GM21515 (cell line): ENCODE results near the gene RPS6KA4.
"Not testable (repeated sequence)": the region's sequence is repeated elsewhere in the genome, so short reads cannot be mapped to it uniquely, and the experiment has no call there.

Experiments used
- ATAC-seq: cut with Tn5 transposase; IDR thresholded peaks from one replicate; pipeline ENCODE4 v1.9.1; 2021; ENCODE audit not compliant: unreplicated experiment

RPS6KA4 gene

DNA sequence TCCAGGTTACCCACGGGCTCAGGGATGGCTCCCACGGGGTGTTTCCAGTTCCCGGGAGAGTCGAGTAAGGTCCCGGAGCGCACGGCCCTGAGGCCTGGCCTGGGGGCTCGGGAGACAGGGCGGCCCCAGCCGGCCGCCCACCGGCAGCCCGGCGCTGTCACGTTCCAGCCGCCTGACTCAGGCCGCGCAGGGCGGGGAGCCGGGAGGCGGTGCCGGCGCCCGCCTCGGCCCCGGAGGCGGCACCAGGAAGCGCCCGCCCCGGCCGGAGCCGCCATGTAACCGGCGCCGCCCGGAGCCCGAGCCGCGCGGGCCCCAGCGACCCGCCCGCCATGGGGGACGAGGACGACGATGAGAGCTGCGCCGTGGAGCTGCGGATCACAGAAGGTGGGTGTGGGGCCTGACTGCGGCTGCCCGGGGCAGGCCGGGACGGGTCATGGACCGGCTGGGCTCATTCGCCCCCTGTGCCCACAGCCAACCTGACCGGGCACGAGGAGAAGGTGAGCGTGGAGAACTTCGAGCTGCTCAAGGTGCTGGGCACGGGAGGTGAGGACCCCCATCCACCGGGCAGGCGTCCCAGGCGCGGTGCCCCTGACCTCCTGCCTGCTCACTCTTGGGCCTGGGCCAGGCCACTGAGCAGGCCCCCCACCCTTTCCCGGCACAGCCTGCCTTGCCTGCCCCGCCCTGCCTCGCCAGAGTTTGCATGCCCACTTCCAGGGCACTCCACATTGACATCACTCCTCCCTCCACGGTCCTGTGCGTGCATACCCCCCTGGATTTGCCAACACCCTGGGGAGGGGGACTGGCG lies at the start of gene RPS6KA4:
Gene RPS6KA4, plus strand, starts transcription at position 256 of the 805 bp plus-strand sequence. Its CDS starts 74 bp downstream, at position 330.
- no peak for ATAC-seq

DNA sequence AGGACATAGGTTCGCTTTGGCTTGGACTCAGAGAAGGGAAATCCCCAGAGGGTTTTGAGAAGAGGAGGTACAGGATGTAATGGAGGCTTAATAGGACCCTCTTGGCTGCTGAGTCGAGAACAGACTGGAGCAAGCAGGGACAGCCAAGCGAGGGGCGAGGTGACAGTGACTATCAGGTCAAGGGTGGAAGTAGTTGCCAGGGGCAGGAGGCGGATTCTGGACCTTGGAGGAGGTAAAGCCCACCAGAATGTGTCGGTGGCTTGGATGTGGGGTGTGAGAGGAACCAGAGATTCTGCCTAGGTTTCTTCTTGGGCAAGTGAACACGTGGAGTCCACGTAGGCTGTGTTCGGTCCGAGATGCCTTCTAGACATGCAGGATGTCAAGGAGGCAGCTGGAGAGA lies 46.0 kb upstream of the RPS6KA4 start:
- no peak for ATAC-seq

DNA sequence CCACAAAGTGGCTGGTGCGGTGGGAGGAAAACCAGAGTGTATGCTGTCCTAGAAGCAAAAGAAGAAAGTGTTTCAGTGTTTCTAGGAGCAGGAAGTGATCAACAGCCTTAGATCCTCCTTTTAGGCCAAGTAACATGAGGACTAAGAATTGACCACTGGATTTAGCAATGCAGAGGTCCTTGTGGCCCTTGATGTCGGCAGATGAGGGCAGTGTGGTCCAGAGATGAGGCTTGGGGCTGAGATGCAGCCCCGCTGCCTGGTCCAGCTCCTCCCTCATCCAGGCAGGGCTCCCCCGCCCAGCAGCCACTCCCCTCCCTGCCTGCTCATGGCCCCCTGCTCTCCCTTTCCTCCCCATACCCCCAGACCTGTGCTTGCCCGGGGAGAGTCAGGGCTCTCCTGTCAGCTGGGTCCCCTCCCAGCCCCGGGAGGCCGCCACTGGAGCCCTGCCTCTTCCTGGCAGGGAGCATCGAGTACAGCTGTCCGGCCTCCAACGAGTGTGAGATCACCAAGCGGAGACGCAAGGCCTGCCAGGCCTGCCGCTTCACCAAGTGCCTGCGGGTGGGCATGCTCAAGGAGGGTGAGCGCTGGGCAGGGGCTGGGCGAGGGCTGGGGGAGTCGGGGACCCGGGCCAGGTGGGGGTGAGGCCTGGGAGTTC lies 45.3 kb upstream of the RPS6KA4 start:
- ATAC-seq: no peak

DNA sequence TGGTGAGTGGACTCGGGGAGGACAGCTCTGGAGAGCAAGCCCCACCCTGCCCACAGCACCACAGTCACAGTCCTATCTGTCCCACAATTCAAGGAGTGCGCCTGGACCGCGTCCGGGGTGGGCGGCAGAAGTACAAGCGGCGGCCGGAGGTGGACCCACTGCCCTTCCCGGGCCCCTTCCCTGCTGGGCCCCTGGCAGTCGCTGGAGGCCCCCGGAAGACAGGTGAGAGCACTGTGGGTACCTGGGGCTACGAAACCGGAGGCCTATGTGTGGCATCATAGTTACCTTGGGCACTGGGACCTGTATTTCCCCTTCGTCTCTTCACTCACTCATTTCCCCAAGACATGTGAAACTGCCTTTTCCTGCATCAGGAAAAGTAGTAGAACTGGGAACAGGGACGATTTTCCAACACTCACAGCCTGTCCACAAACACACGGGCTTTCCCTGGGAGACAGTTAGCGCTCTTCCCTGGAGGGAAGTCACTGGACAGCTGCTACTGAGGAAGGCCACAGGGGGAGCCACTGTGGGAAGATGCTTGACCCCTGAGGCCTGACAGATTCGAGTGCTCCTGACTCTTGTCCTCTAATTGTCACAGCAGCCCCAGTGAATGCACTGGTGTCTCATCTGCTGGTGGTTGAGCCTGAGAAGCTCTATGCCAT lies 44.7 kb upstream of the RPS6KA4 start:
- no peak for ATAC-seq

DNA sequence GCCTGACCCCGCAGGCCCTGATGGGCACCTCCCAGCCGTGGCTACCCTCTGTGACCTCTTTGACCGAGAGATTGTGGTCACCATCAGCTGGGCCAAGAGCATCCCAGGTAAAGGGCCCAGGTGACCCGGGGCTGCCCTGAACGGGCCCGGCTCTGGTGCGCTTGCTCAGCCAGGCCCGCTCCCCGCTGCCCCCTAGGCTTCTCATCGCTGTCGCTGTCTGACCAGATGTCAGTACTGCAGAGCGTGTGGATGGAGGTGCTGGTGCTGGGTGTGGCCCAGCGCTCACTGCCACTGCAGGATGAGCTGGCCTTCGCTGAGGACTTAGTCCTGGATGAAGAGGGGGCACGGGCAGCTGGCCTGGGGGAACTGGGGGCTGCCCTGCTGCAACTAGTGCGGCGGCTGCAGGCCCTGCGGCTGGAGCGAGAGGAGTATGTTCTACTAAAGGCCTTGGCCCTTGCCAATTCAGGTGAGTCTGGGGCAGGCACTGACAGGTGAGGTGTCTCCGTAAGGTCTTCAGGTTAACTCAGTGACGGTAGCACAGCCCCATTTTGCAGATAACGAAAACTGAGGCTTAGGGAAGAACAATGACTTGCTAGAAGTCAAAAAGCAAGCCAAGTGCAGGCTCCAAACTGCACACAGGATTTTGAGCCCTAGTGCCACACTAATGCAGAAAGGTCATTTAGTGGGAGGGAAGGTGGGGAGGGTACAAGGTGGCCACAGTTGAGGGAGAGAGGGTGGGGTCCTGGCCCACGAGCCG lies 44.0 kb upstream of the RPS6KA4 start:
- ATAC-seq: no peak

DNA sequence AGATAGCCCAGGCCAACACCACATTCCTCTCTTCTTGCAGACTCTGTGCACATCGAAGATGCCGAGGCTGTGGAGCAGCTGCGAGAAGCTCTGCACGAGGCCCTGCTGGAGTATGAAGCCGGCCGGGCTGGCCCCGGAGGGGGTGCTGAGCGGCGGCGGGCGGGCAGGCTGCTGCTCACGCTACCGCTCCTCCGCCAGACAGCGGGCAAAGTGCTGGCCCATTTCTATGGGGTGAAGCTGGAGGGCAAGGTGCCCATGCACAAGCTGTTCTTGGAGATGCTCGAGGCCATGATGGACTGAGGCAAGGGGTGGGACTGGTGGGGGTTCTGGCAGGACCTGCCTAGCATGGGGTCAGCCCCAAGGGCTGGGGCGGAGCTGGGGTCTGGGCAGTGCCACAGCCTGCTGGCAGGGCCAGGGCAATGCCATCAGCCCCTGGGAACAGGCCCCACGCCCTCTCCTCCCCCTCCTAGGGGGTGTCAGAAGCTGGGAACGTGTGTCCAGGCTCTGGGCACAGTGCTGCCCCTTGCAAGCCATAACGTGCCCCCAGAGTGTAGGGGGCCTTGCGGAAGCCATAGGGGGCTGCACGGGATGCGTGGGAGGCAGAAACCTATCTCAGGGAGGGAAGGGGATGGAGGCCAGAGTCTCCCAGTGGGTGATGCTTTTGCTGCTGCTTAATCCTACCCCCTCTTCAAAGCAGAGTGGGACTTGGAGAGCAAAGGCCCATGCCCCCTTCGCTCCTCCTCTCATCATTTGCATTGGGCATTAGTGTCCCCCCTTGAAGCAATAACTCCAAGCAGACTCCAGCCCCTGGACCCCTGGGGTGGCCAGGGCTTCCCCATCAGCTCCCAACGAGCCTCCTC lies 43.1 kb upstream of the RPS6KA4 start:
- ATAC-seq: not testable (repeated sequence)

DNA sequence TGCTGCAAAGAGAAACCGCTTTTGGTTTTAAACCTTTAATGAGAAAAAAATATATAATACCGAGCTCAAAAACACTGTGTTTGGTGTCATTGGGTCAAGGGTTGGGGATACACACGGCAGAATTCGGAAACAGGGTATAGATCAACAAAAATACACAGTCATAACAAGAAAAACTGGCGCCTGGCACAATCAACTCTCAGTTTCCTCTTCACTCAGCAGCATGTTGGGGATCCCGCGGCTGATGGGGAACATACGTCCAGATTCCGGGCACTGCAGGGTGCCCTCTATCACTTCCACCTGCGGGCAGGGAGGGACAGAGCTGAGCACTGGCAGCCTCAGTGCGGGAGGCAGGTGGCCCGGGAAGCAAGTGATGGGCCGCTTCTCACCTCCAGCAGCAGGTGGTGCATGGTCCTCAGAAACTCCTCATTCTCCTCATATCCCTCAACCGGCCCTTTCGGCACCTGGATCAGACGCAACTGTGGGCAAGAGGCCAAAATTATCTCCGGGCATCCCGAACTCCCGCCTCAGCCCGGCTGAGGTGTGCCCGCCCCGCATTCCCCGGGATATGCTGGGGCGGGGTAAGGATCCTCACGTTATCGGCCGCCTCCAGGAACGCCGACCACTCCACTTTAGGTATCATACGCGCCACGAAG lies 42.2 kb upstream of the RPS6KA4 start:
- ATAC-seq: peak; percentile 1

DNA sequence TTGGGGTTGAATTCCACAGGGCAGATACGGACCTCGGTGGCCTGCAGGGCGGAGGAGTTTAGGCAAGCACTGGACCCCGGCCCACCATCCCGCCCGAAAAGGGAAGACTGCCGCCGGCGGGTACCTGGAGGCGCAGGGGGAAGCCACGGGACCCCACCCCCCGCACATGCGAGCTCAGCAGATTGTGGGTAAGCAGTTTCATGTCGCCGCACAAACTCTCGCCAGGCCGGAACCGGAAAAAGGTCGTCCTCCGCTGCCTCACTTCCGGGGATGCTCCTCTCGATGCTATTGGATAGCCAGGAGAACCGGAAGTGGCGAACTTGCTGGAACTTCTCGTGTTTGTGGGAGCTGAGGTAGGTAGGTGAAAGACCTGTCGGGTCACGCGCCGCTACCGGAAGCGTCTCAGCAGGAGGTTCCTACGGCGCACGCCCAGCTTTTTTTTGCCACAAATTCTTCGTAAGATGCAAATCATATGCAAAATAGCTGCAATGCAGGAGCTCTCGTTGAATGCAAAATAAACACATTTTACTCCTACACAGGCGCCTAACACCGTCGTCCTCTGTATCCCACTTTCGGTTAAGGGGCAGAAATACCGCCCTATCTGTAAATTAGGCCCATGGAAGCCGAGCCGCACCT lies 41.5 kb upstream of the RPS6KA4 start, which contains the start of gene TRMT112:
Gene TRMT112, minus strand, starts transcription at position 235 of the 636 bp plus-strand sequence. Its CDS starts 33 bp downstream, at position 202.
- peak; percentile 54 for ATAC-seq

DNA sequence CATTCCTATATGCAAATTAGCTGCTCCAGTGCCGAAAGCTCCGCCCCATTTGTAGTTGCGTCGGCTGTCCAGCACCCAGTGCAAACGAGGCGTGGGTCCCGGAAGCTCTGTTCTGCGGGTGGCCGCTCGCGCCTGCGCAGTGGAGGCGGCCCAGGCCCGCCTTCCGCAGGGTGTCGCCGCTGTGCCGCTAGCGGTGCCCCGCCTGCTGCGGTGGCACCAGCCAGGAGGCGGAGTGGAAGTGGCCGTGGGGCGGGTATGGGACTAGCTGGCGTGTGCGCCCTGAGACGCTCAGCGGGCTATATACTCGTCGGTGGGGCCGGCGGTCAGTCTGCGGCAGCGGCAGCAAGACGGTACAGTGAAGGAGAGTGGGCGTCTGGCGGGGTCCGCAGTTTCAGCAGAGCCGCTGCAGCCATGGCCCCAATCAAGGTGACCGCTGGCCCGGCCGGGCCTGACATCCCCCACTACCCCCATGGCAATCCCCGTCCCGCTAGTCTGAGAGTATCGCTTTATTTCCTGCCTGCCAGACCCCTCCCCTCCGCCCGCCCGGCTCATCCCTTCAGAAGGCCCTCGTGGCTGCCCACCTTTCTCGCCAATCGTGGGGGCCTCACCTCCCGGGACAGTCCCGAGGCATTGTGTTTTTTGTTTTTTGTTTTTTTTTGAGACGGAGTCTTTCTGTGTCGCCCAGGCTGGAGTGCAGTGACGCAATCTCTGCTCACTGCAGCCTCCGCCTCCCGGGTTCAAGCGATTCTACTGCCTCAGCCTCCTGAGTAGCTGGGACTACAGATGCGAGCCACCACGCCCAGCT lies 40.8 kb upstream of the RPS6KA4 start, which contains the start of gene PRDX5:
Gene PRDX5, plus strand, starts transcription at position 161 of the 805 bp plus-strand sequence. Its CDS starts 95 bp downstream, at position 256.
- peak; percentile 61 for ATAC-seq

DNA sequence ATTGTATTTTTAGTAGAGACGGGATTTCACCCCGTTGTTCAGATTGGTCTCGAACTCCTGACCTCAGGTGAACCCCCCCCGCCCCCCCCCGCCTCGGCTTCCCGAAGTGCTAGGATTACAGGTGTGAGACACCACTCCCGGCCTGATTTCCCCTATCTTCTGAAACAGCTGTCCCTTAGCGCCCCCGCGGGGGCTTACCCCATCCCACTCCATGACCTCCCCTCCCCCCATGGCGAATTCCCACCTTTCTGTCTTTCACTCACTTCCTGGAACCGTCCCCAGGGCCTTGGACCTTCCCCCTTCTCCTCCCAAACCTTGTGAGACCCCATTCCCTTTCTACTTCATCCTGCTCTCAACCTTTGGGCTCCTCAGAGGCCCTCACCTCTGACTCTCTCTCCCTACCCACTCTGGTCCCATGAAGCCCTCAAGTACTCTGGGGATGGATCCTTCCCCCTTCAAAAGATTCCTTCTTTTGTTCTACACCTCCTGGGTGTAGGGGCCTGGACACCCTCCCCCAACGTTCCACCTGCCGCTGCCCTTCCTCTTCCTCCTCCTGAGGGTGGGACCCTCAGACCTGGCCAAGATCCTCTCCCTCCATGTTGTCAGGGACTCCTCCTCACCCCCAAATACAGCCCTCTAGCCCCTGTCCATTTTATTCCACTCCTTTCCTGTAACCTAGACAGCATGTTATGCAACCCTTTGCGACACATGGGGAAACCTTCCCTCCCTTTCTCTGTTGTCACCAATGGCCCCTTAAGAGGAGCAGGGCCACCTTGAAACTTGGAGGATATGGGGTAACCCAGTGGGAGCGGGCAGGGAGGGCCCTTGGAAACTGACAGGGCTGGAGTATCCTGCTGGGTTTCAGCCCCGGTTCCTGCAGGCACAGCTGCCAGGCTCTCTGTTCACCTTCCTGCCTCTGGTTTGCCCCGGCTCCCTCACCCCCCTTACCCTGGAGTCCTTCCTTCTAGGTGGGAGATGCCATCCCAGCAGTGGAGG lies 39.9 kb upstream of the RPS6KA4 start:
- no peak for ATAC-seq

DNA sequence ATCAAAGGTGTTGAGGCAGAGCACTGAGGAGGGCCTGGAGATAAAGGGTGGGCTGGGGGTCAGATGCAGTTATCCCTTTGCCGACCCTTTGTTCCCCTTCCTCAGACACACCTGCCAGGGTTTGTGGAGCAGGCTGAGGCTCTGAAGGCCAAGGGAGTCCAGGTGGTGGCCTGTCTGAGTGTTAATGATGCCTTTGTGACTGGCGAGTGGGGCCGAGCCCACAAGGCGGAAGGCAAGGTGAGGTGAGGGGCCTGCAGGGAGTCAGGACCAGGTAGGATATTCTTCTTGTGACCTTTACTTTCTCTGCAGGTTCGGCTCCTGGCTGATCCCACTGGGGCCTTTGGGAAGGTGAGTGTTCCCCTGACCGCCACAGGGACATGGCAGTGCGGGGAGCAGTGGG lies 38.4 kb upstream of the RPS6KA4 start:
- ATAC-seq: no peak

DNA sequence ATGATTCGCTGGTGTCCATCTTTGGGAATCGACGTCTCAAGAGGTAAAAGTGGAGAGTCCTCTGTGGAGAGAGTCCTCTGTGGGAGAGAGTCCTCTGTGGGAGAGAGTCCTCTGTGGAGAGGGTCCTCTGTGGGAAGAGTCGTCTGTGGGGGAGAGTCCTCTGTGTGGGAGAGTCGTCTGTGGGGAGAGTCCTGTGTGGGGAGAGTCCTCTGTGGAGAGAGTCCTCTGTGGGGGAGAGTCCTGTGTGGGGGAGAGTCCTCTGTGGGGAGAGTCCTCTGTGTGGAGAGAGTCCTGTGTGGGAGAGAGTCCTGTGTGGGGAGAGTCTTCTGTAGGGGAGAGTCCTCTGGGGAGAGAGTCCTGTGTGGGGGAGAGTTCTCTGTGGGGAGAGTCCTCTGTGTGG lies 37.9 kb upstream of the RPS6KA4 start:
- no peak for ATAC-seq

DNA sequence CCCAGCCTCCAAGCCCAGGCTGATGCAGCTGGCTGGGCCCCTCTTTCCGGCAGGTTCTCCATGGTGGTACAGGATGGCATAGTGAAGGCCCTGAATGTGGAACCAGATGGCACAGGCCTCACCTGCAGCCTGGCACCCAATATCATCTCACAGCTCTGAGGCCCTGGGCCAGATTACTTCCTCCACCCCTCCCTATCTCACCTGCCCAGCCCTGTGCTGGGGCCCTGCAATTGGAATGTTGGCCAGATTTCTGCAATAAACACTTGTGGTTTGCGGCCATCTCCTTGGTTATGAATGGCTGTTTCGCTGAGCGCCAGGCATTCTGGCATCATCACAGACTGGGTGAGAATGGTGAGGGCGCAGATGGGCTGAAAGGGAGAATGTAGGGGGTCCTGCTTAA lies 37.4 kb upstream of the RPS6KA4 start:
- ATAC-seq: no peak

DNA sequence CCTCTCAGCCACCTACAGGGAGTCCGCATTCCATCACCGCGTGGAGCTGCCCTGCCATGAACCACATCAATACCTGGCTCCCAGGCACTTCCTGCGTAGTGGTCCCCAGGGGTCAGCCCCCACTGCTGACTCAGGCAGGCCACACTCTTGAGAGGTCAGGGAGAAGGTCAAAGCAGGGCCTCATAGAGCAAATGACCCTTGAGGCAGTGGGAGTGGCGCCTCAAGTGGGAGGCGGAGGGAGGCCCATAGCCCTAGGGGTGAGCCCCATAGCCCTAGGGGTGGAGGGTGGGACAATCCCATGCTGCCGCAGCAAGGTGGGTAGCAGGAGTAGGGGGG lies 36.1 kb upstream of the RPS6KA4 start:
- ATAC-seq: no peak

DNA sequence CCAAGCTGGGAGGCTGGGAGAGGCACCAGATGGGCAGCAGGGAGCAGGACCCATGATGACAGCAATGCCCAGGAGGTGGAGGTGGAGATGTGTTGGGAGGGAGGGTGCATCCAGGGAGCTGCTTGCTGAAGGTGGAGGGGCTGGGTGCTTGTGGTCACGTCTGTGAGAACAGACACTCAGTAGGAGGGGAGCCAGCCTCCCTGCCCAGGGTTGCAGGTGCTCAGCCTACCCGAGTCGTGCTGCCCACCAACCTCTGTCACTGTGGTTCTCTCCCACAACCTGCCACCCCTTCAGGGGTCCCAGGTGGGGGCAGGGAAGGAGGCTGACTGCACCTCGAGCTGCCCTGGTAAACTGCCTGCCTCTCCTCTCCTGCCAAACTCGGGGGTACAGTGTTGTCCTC lies 35.6 kb upstream of the RPS6KA4 start:
- no peak for ATAC-seq

DNA sequence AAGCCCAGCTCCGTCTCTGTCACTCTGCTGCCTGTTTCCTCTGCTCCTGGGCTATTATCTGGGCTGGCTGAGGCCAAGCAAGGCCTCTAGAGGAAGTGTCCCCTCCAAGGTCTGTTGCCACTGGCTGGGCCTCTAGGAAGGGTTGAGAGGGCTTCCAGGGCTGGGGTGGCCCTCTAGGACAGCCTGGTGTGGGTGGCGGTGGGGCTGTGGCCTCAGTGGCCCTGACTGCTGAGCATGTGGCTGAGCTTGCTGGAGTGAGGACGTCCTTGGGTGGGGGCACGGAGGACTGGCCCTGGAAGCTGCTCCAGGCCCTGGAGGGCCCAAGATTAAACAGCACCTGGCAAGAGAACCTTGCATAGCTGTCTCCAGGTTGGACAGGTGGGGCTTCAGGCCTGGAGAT lies 35.0 kb upstream of the RPS6KA4 start:
- ATAC-seq: not testable (repeated sequence)
